HepG2 (cell line): ENCODE results near the gene ABCB6. TPM values are rescaled to one million over a fixed set of nuclear protein-coding genes. Genes with fewer than 3 reads are reported as not detected.

Source experiments
- FOXK2 ChIP-seq: fragments of 450-650 bp; IDR thresholded peaks from 2 replicates; pipeline ENCODE4 v1.6.1; 2016
- HNF4G ChIP-seq, 2 experiments: sonication (generic) in 1 of 2; formaldehyde crosslinking in 1 of 2; IDR thresholded peaks; 2 replicates each; pipeline versions ENCODE4 v1.4.0 to v1.6.1; 2011 to 2020; ENCODE audit warnings: borderline replicate concordance in 2 of 2, low read depth in 2 of 2, mild to moderate bottlenecking in 2 of 2, low read length in 1 of 2, missing genetic modification reagents in 1 of 2, moderate library complexity in 1 of 2
- MYNN ChIP-seq: sonication (generic); formaldehyde crosslinking; IDR thresholded peaks from 2 replicates; pipeline ENCODE4 v1.4.0; 2020; ENCODE audit warnings: mild to moderate bottlenecking, low read depth, missing genetic modification reagents
- NFIB ChIP-seq: sonication (generic); formaldehyde crosslinking; IDR thresholded peaks from 2 replicates; pipeline ENCODE4 v1.9.0; 2021; ENCODE audit warnings: missing genetic modification reagents, mild to moderate bottlenecking, borderline replicate concordance
- RCOR2 ChIP-seq: IDR thresholded peaks from 2 replicates; pipeline ENCODE4 v1.6.1; 2016; ENCODE audit warnings: missing biosample characterization, missing genetic modification reagents
- SRY ChIP-seq: sonication (generic); formaldehyde crosslinking; IDR thresholded peaks from 2 replicates; pipeline ENCODE4 v1.8.0; 2022; ENCODE audit warnings: mild to moderate bottlenecking, missing genetic modification reagents
- TCF12 ChIP-seq, 2 experiments: fragments of 450-650 bp in 1 of 2; sonication (generic) in 1 of 2; formaldehyde crosslinking in 1 of 2; IDR thresholded peaks; 2 replicates each; pipeline versions ENCODE4 v1.6.1 to v1.8.0; 2017 to 2022; ENCODE audit warnings: antibody characterized with exemption in 1 of 2, mild to moderate bottlenecking in 1 of 2, missing genetic modification reagents in 1 of 2, moderate library complexity in 1 of 2
- ZNF17 ChIP-seq: sonication (generic); formaldehyde crosslinking; IDR thresholded peaks from 2 replicates; pipeline ENCODE4 v1.5.0; 2020; ENCODE audit warnings: mild to moderate bottlenecking, missing genetic modification reagents
- ZNF281 ChIP-seq: sonication (generic); formaldehyde crosslinking; IDR thresholded peaks from 2 replicates; pipeline ENCODE4 v1.4.0; 2020; ENCODE audit warnings: missing genetic modification reagents, borderline replicate concordance
- ZNF678 ChIP-seq: sonication (generic); formaldehyde crosslinking; IDR thresholded peaks from 2 replicates; pipeline ENCODE4 v1.4.0; 2020; ENCODE audit warnings: mild to moderate bottlenecking, missing genetic modification reagents
- ZZZ3 ChIP-seq: sonication (generic); formaldehyde crosslinking; IDR thresholded peaks from 2 replicates; pipeline ENCODE4 v1.4.0; 2020; ENCODE audit warnings: missing genetic modification reagents, mild to moderate bottlenecking, borderline replicate concordance
- polyA plus RNA-seq, 8 experiments: library from polyadenylated mRNA; depleted of rRNA in 3 of 8; stranded (reverse) in 7 of 8; unstranded in 1 of 8; fragments of >200 nt; fragmentation: Illumina TruSeq in 4 of 8; extraction: Trizol in 4 of 8; gene quantifications; 2 replicates each; pipeline versions ENCODE4 v1.2.1 to v1.2.3, GENCODE V29; 2011 to 2016; ENCODE audit warnings: low read depth in 4 of 8, missing spikeins in 1 of 8, mixed read lengths in 1 of 8; ENCODE audit not compliant: insufficient read depth in 1 of 8
- total RNA-seq, 5 experiments: library from RNA; depleted of rRNA; stranded (reverse); fragments of >200 nt; fragmentation: Illumina TruSeq; extraction: Trizol; gene quantifications; 2 replicates each; pipeline ENCODE4 v1.2.3, GENCODE V29; 2016; ENCODE audit warnings: low read depth in 1 of 5
- TF ChIP-seq, protein P1 (sequence below): sonication (generic); formaldehyde crosslinking; IDR thresholded peaks from 2 replicates; pipeline ENCODE4 v1.4.0; 2020; ENCODE audit warnings: mild to moderate bottlenecking, missing genetic modification reagents
- TF ChIP-seq, protein P2 (sequence below): sonication (generic); formaldehyde crosslinking; IDR thresholded peaks from 2 replicates; pipeline ENCODE4 v1.4.0; 2020; ENCODE audit warnings: missing genetic modification reagents
- TF ChIP-seq, protein P3 (sequence below): sonication (generic); formaldehyde crosslinking; IDR thresholded peaks from 2 replicates; pipeline ENCODE4 v1.9.0; 2022; ENCODE audit warnings: low read depth, missing genetic modification reagents

ABCB6 gene
- total and polyA plus RNA-seq, 2 of the 13 experiments (the other 11 are each of a cell fraction or from before 2014, with no cell fraction given), result 91.1 to 137 TPM

DNA sequence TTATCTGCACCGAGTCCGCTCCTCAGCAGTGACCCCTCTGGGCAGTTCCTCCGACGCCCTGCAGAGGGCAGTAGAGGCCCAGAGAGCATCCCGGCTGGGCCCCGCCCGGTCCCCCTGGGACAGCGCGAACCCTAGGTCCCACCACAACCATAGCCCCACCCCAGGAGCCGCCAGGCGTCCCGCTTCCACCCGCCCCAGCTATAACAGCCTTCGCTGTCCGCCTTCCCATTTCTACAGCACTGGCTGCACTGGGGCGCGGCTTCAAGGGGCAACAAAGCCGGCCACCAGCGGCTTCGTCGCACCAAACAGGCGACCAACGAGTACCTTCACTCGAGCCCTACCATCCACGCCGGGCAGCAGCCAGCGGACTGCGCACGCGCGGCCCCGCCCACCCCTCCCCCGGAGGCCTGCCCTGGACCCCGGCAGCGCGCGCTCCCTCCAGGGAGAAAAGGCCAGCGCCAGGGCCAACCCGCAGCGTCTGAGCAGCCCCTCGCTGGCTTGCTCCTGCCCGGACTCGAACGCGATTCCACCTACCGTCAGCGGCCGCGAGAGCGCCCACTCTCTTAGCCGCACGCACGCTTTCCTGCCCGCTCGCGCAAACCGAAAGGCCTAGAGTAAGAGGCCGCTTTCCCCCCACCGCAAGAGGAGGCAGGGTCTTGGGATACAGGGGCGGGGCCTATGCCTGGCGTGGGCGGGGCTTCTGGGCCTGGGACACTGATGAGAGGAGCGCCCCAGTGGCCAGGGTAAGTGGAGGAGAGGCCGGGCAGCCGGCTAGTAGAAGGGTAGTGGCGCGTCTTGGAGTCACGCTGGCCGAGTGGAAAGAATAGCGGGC lies 58.4 kb downstream of the ABCB6 start, which contains the start of gene NHEJ1 (continued):
- TF ChIP-seq ZNF678 (CRISPR knock-in tag), result peak; percentile 28; the same call in 1 of the 2 replicates
- TF ChIP-seq, protein P1, sequence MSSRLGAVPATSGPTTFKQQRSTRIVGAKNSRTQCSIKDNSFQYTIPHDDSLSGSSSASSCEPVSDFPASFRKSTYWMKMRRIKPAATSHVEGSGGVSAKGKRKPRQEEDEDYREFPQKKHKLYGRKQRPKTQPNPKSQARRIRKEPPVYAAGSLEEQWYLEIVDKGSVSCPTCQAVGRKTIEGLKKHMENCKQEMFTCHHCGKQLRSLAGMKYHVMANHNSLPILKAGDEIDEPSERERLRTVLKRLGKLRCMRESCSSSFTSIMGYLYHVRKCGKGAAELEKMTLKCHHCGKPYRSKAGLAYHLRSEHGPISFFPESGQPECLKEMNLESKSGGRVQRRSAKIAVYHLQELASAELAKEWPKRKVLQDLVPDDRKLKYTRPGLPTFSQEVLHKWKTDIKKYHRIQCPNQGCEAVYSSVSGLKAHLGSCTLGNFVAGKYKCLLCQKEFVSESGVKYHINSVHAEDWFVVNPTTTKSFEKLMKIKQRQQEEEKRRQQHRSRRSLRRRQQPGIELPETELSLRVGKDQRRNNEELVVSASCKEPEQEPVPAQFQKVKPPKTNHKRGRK, result no peak
- no peak for TF ChIP-seq FOXK2
- TF ChIP-seq, protein P2, sequence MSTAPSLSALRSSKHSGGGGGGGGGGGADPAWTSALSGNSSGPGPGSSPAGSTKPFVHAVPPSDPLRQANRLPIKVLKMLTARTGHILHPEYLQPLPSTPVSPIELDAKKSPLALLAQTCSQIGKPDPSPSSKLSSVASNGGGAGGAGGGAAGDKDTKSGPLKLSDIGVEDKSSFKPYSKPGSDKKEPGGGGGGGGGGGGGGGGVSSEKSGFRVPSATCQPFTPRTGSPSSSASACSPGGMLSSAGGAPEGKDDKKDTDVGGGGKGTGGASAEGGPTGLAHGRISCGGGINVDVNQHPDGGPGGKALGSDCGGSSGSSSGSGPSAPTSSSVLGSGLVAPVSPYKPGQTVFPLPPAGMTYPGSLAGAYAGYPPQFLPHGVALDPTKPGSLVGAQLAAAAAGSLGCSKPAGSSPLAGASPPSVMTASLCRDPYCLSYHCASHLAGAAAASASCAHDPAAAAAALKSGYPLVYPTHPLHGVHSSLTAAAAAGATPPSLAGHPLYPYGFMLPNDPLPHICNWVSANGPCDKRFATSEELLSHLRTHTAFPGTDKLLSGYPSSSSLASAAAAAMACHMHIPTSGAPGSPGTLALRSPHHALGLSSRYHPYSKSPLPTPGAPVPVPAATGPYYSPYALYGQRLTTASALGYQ (CRISPR knock-in tag), result peak; percentile 48; the same call in 1 of the 2 replicates
- TF ChIP-seq MYNN (CRISPR knock-in tag), result no peak; the same call in 1 of the 2 replicates
- TF ChIP-seq, protein P3, sequence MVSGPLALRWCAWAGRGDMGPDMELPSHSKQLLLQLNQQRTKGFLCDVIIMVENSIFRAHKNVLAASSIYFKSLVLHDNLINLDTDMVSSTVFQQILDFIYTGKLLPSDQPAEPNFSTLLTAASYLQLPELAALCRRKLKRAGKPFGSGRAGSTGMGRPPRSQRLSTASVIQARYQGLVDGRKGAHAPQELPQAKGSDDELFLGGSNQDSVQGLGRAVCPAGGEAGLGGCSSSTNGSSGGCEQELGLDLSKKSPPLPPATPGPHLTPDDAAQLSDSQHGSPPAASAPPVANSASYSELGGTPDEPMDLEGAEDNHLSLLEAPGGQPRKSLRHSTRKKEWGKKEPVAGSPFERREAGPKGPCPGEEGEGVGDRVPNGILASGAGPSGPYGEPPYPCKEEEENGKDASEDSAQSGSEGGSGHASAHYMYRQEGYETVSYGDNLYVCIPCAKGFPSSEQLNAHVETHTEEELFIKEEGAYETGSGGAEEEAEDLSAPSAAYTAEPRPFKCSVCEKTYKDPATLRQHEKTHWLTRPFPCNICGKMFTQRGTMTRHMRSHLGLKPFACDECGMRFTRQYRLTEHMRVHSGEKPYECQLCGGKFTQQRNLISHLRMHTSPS (CRISPR knock-in tag), result peak; percentile 64
- TF ChIP-seq TCF12 (IDR thresholded peaks at IDR 0.05), result no peak
- peak; percentile 72 for TF ChIP-seq TCF12 (CRISPR knock-in tag; IDR thresholded peaks at IDR 0.05)
- peak; percentile 31; the same call in 1 of the 2 replicates for TF ChIP-seq ZNF281
- no peak; the same call in 1 of the 2 replicates for TF ChIP-seq ZZZ3
- TF ChIP-seq HNF4G (IDR thresholded peaks at IDR 0.05; ENCODE audit: borderline replicate concordance, low read depth, low read length), result no peak
- TF ChIP-seq HNF4G (CRISPR knock-in tag; IDR thresholded peaks at IDR 0.05; ENCODE audit: borderline replicate concordance, low read depth), result peak; percentile 78
- TF ChIP-seq SRY (CRISPR knock-in tag), result peak; percentile 92
- TF ChIP-seq ZNF17 (CRISPR knock-in tag), result no peak
- TF ChIP-seq RCOR2 (CRISPR knock-in tag), result no peak
- TF ChIP-seq NFIB (CRISPR knock-in tag), result no peak
